Calu3 (cell line): ENCODE measurements around the gene GRM1. TPM values are rescaled to one million over a fixed set of nuclear protein-coding genes. Genes with fewer than 3 reads are reported as not detected.

Experiments
- BruUV-seq: library from RNA; stranded (reverse); fragments of 400-500 nt; replicated peaks from 2 replicates; lab custom pipeline; 2021; lab: Mats Ljungman, UMichigan
- CTCF ChIA-PET: fragments of 300-600 bp; sonication (Branson Sonifier 250); formaldehyde crosslinking; loops from one replicate; lab custom pipeline; 2022; ENCODE audit warnings: antibody characterized with exemption; lab: Charles Lee
- DNase-seq: peaks from one replicate; pipeline ENCODE4 v3.0.0; 2022
- H3K27ac Mint-ChIP-seq: one replicate; pipeline ENCODE4 v1.8.0; 2022; ENCODE audit warnings: mixed read lengths; ENCODE audit not compliant: unreplicated experiment
- H3K27me3 Mint-ChIP-seq: one replicate; pipeline ENCODE4 v1.8.0; 2022; ENCODE audit warnings: mixed read lengths; ENCODE audit not compliant: unreplicated experiment
- H3K36me3 Mint-ChIP-seq: one replicate; pipeline ENCODE4 v1.8.0; 2022; ENCODE audit warnings: mild to moderate bottlenecking, moderate library complexity, mixed read lengths; ENCODE audit not compliant: insufficient read depth, unreplicated experiment
- H3K4me1 Mint-ChIP-seq: one replicate; pipeline ENCODE4 v1.8.0; 2022; ENCODE audit warnings: mild to moderate bottlenecking, low read depth, mixed read lengths; ENCODE audit not compliant: unreplicated experiment
- H3K4me3 Mint-ChIP-seq: one replicate; pipeline ENCODE4 v1.8.0; 2022; ENCODE audit warnings: mild to moderate bottlenecking, low read depth, moderate library complexity, mixed read lengths; ENCODE audit not compliant: unreplicated experiment
- H3K9me3 Mint-ChIP-seq: one replicate; pipeline ENCODE4 v1.8.0; 2022; ENCODE audit warnings: low read depth, mixed read lengths; ENCODE audit not compliant: unreplicated experiment
- CTCF ChIP-seq: fragments of 200-600 bp; IDR thresholded peaks from one replicate; pipeline ENCODE4 v1.8.0; 2022; ENCODE audit warnings: antibody characterized with exemption; ENCODE audit not compliant: unreplicated experiment
- intact Hi-C: fragments of 100-400 bp; cut with micrococcal nuclease; formaldehyde crosslinking; loops from one replicate; pipeline ENCODE4 v1.10.0; 2022; ENCODE audit not compliant: unreplicated experiment
- total RNA-seq: library from RNA; stranded (reverse); gene quantifications from 2 replicates; pipeline ENCODE4 v1.2.3, GENCODE V29; 2022

The GRM1 gene
- total RNA-seq, 1 experiment from 2014 or later = not detected

GRCh38 chr6:146287691-146288369 is 259.0 kb downstream of the GRM1 start:
- CTCF ChIA-PET = no interaction called here
- H3K36me3 Mint-ChIP-seq = no peaks in the 10 kb centered on the region
- BruUV-seq = no TSS peak
- H3K27me3 Mint-ChIP-seq = no peaks in the 10 kb centered on the region
- no peak for TF ChIP-seq CTCF
- H3K4me3 Mint-ChIP-seq = no peak overlapping the region
- peak overlapping the region; percentile 37 for H3K27ac Mint-ChIP-seq
- H3K4me1 Mint-ChIP-seq = peaks cover 13% of the 10 kb centered on the region
- H3K9me3 Mint-ChIP-seq = no peaks in the 10 kb centered on the region
- DNase-seq = no peak
- intact Hi-C loops = no loop called here

- H3K27me3 Mint-ChIP-seq = no peaks in the 10 kb centered on the region
- H3K36me3 Mint-ChIP-seq = no peaks in the 10 kb centered on the region
- H3K27ac Mint-ChIP-seq = no peak overlapping the region
- intact Hi-C loops = no loop called here
- CTCF ChIA-PET = no interaction called here
- H3K4me1 Mint-ChIP-seq = peaks cover 13% of the 10 kb centered on the region
- DNase-seq = no peak
- TF ChIP-seq CTCF = no peak
- no peak overlapping the region for H3K4me3 Mint-ChIP-seq
- no TSS peak for BruUV-seq
- H3K9me3 Mint-ChIP-seq = no peaks in the 10 kb centered on the region
These were observed 261.1 kb downstream of the GRM1 start for GRCh38 chr6:146289816-146290588.

- Mint-ChIP-seq H3K4me3 (no peak overlapping the region), H3K9me3 (no peaks in the 10 kb centered on the region), H3K36me3 (no peaks in the 10 kb centered on the region), H3K27ac (no peak overlapping the region), H3K4me1 (peaks cover 13% of the 10 kb centered on the region), H3K27me3 (no peaks in the 10 kb centered on the region)
- intact Hi-C loops = no loop called here
- CTCF ChIA-PET = no interaction called here
- no TSS peak for BruUV-seq
- no peak for TF ChIP-seq CTCF
- no peak for DNase-seq
These were observed 261.7 kb downstream of the GRM1 start for GRCh38 chr6:146290589-146290901.

GRCh38 chr6:146292506-146292905 is 263.6 kb downstream of the GRM1 start:
- no peak overlapping the region for H3K4me3 Mint-ChIP-seq
- H3K4me1 Mint-ChIP-seq = peaks cover 13% of the 10 kb centered on the region
- no peaks in the 10 kb centered on the region for H3K36me3 Mint-ChIP-seq
- DNase-seq = no peak
- intact Hi-C loops = no loop called here
- no peak for TF ChIP-seq CTCF
- CTCF ChIA-PET = no interaction called here
- H3K27ac Mint-ChIP-seq = no peak overlapping the region
- H3K9me3 Mint-ChIP-seq = no peaks in the 10 kb centered on the region
- no peaks in the 10 kb centered on the region for H3K27me3 Mint-ChIP-seq
- BruUV-seq = no TSS peak
